Activated CD8-positive, alpha-beta memory T cell treated with anti-CD3 and anti-CD28 coated beads, Interleukin-2, amount 10 ng/mL, durations not matched to agents 7 days and 5 days (primary cell): ENCODE measurements around the gene AK9. TPM values are rescaled to one million over a fixed set of nuclear protein-coding genes. Genes with fewer than 3 reads are reported as not detected.
"Not testable (repeated sequence)": the region's sequence is repeated elsewhere in the genome, so short reads cannot be mapped to it uniquely, and the experiment has no call there.

Source experiments
- ATAC-seq: fragments of 150-1000 bp; cut with Tn5 transposase; one replicate; pipeline ENCODE4 v1.10.0; 2021; ENCODE audit warnings: moderate library complexity
- CTCF ChIA-PET: fragments of 350-600 bp; sonication (Branson Sonifier 250); formaldehyde crosslinking; loops from one replicate; lab custom pipeline; 2021; ENCODE audit warnings: antibody characterized with exemption; lab: Charles Lee
- DNase-seq: peaks from one replicate; pipeline ENCODE4 v3.0.0-alpha.2; 2020
- H3K27ac Mint-ChIP-seq: one replicate; pipeline ENCODE4 v1.8.0; 2021; ENCODE audit warnings: mild to moderate bottlenecking, mixed read lengths
- H3K27me3 Mint-ChIP-seq: one replicate; pipeline ENCODE4 v1.8.0; 2021; ENCODE audit warnings: mixed read lengths
- H3K36me3 Mint-ChIP-seq: one replicate; pipeline ENCODE4 v1.8.0; 2021; ENCODE audit warnings: mild to moderate bottlenecking, mixed read lengths
- H3K4me1 Mint-ChIP-seq: one replicate; pipeline ENCODE4 v1.8.0; 2021; ENCODE audit warnings: mixed read lengths
- H3K4me3 Mint-ChIP-seq: one replicate; pipeline ENCODE4 v1.8.0; 2021; ENCODE audit warnings: mild to moderate bottlenecking, moderate library complexity, mixed read lengths
- H3K9me3 Mint-ChIP-seq: one replicate; pipeline ENCODE4 v1.8.0; 2022; ENCODE audit warnings: low read depth, mixed read lengths
- total RNA-seq, 2 experiments: library from RNA; stranded (reverse); gene quantifications; one replicate each; pipeline ENCODE4 v1.2.3, GENCODE V29; 2021

Gene AK9
- total RNA-seq, 2 experiments from 2014 or later: 4.4 to 6.2 TPM

DNA sequence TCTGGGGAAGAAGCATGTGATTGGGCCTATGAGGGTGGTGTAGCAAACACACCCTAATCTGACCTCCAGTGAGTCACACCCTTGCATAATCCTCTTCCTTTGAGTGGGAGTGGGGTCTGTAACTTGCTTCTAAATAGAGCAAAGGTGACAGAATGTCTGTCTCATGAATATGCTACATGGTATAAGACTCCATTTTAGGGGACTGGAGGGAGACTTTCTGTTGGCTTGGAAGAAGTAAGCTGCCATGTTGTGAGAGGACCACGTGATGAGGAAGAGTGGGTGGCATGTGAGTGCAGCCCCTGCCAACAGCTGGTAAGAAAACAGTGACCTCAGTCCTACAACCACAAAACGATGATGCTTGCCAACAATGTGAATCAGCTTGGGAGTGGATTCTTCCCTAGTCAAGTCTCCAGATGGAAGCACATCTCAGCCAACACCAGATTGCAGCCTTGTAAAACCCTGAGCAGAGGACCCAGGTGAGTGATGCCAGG, 3.7 kb downstream of the AK9 start:
- H3K27ac Mint-ChIP-seq: no peak overlapping the region
- peaks cover 2% of the 10 kb centered on the region for H3K36me3 Mint-ChIP-seq
- DNase-seq (no peak), ATAC-seq (no peak)
- peaks cover 17% of the 10 kb centered on the region for H3K4me1 Mint-ChIP-seq
- H3K9me3 Mint-ChIP-seq: no peaks in the 10 kb centered on the region
- CTCF ChIA-PET: interaction anchor here (2.0 kb wide), 1 partner anchor 353 kb away, joined by 6 read pairs; no protein-coding TSS in a partner anchor
- H3K4me3 Mint-ChIP-seq: no peak overlapping the region
- peaks cover 5% of the 10 kb centered on the region for H3K27me3 Mint-ChIP-seq

DNA sequence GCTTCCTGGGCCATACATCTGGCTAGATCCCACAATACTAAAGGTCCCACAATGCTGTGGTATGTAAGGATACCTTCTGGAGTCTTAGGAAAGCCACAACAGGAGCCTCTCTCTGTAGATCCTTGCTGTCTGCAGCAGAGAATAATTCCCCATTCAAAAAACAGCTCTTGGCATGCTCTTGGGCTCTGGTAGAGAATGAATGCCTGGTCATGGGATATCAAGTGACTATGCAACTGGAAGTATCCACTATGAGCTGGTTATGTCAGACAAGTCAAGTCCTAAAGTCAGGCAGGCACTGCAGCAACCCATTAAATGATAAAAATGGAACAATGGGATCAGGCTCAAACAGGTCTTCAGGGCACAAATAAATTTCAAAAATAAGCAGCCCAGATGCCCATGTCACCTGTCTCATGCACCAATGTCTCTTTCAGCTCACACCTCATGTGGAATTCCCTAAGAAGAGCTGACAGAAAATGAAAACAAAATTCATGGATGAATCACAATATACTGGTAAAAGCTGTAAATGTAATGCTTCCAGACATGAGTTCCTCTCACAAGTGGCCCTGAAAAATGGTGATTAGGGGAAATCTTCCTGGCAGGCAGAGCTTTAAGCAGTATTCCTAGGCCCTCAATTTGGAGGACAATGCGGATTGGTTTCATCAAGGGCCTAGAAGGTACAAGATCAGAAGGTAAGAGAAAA, 4.3 kb downstream of the AK9 start:
- peaks cover 12% of the 10 kb centered on the region for H3K4me1 Mint-ChIP-seq
- H3K27ac Mint-ChIP-seq: no peak overlapping the region
- DNase-seq: no peak
- H3K27me3 Mint-ChIP-seq: peaks cover 5% of the 10 kb centered on the region
- no peak for ATAC-seq
- H3K9me3 Mint-ChIP-seq: peaks cover 2% of the 10 kb centered on the region
- H3K36me3 Mint-ChIP-seq: peaks cover 4% of the 10 kb centered on the region
- CTCF ChIA-PET: interaction anchor here (1.2 to 2.0 kb wide), 2 partner anchors 15 to 353 kb away, joined by 4 to 6 read pairs; no protein-coding TSS in a partner anchor
- H3K4me3 Mint-ChIP-seq: no peak overlapping the region

GRCh38 chr6:109678661-109679505, 12.1 kb downstream of the AK9 start:
- H3K27ac Mint-ChIP-seq, H3K27me3 Mint-ChIP-seq, ATAC-seq, H3K36me3 Mint-ChIP-seq, H3K4me1 Mint-ChIP-seq, H3K9me3 Mint-ChIP-seq, H3K4me3 Mint-ChIP-seq, DNase-seq: not testable (repeated sequence)
- CTCF ChIA-PET: interaction anchor here (1.7 kb wide), 1 partner anchor 13 kb away, joined by 5 read pairs; the partner anchor contains the start of genes AK9 and FIG4

DNA sequence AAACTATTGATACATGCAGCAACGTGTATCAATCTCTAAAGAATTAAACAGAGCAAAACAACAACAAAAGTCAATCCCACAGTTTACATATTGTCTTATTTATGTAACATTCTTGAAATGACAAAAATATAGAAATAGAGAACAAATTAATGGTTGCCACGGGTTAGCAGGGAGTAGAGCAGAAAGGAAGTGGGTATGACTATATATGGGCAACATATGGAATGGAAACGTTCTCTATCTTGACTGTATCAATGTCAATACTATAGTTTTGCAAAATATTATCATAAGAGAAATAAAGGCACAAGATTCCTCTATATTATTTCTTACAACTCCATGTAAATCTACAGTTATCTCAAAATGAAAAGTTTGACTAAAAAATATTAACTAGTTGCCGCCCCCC, 12.8 kb downstream of the AK9 start:
- peaks cover 4% of the 10 kb centered on the region for H3K9me3 Mint-ChIP-seq
- CTCF ChIA-PET: interaction anchor here (1.7 kb wide), 1 partner anchor 13 kb away, joined by 5 read pairs; the partner anchor contains the start of genes AK9 and FIG4
- no peak overlapping the region for H3K27ac Mint-ChIP-seq
- H3K4me3 Mint-ChIP-seq: no peak overlapping the region
- DNase-seq (no peak), ATAC-seq (no peak)
- peaks cover 6% of the 10 kb centered on the region for H3K36me3 Mint-ChIP-seq
- H3K4me1 Mint-ChIP-seq: peaks cover 2% of the 10 kb centered on the region
- no peaks in the 10 kb centered on the region for H3K27me3 Mint-ChIP-seq

GRCh38 chr6:109676724-109677123, 14.3 kb downstream of the AK9 start:
- no peak for ATAC-seq
- H3K9me3 Mint-ChIP-seq: peaks cover 3% of the 10 kb centered on the region
- H3K27ac Mint-ChIP-seq: no peak overlapping the region
- H3K4me3 Mint-ChIP-seq: no peak overlapping the region
- H3K4me1 Mint-ChIP-seq: peaks cover 2% of the 10 kb centered on the region
- H3K36me3 Mint-ChIP-seq: peaks cover 5% of the 10 kb centered on the region
- no peaks in the 10 kb centered on the region for H3K27me3 Mint-ChIP-seq
- DNase-seq: no peak
- CTCF ChIA-PET: no interaction called here

GRCh38 chr6:109672839-109673238, 18.2 kb downstream of the AK9 start:
- peaks cover 3% of the 10 kb centered on the region for H3K9me3 Mint-ChIP-seq
- CTCF ChIA-PET: no interaction called here
- no peak overlapping the region for H3K4me3 Mint-ChIP-seq
- peaks cover 8% of the 10 kb centered on the region for H3K36me3 Mint-ChIP-seq
- ATAC-seq (no peak), DNase-seq (no peak)
- H3K27me3 Mint-ChIP-seq: no peaks in the 10 kb centered on the region
- no peaks in the 10 kb centered on the region for H3K4me1 Mint-ChIP-seq
- no peak overlapping the region for H3K27ac Mint-ChIP-seq

- Mint-ChIP-seq H3K36me3 (peaks cover 8% of the 10 kb centered on the region), H3K27me3 (no peaks in the 10 kb centered on the region), H3K4me3 (no peak overlapping the region), H3K27ac (no peak overlapping the region), H3K9me3 (peaks cover 3% of the 10 kb centered on the region), H3K4me1 (no peaks in the 10 kb centered on the region)
- CTCF ChIA-PET: interaction anchor here (0.9 kb wide), 1 partner anchor 367 kb away, joined by 4 read pairs; no protein-coding TSS in a partner anchor
- DNase-seq (no peak), ATAC-seq (no peak)
Measured at GRCh38 chr6:109672175-109672574, 18.8 kb downstream of the AK9 start.

GRCh38 chr6:109671733-109672132, 19.3 kb downstream of the AK9 start:
- DNase-seq (no peak), ATAC-seq (no peak)
- Mint-ChIP-seq H3K36me3 (peaks cover 6% of the 10 kb centered on the region), H3K27me3 (no peaks in the 10 kb centered on the region), H3K4me1 (no peaks in the 10 kb centered on the region), H3K9me3 (peaks cover under 1% of the 10 kb centered on the region), H3K27ac (no peak overlapping the region), H3K4me3 (no peak overlapping the region)
- CTCF ChIA-PET: interaction anchor here (0.9 kb wide), 1 partner anchor 368 kb away, joined by 4 read pairs; no protein-coding TSS in a partner anchor

DNA sequence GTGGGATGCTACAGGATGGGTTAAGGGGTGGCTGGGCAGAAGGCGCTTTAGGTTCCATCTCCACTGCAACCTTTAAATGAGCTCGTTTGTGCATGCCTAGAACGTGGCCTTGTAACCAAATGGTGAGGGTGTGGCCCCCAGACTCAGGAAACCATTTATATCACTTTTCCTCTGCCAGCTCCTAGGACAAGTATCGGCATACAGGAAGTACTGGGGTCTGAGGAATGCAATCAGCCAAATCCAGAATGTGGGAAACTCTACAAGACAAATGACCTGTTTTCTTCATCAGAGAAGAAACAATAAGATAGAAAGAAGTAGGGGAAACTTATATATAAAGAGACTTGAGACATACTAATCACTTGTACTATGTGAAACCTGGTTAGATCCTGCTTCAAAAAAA, 21.2 kb downstream of the AK9 start:
- DNase-seq: no peak
- no peak overlapping the region for H3K4me3 Mint-ChIP-seq
- no peak overlapping the region for H3K27ac Mint-ChIP-seq
- H3K27me3 Mint-ChIP-seq: no peaks in the 10 kb centered on the region
- H3K4me1 Mint-ChIP-seq: no peaks in the 10 kb centered on the region
- CTCF ChIA-PET: no interaction called here
- no peaks in the 10 kb centered on the region for H3K9me3 Mint-ChIP-seq
- peaks cover 3% of the 10 kb centered on the region for H3K36me3 Mint-ChIP-seq
- no peak for ATAC-seq

GRCh38 chr6:109662192-109662591, 28.8 kb downstream of the AK9 start:
- Mint-ChIP-seq H3K27me3 (no peaks in the 10 kb centered on the region), H3K4me1 (peaks cover 5% of the 10 kb centered on the region), H3K9me3 (no peaks in the 10 kb centered on the region), H3K4me3 (no peak overlapping the region), H3K27ac (no peak overlapping the region), H3K36me3 (peaks cover 2% of the 10 kb centered on the region)
- no peak for ATAC-seq
- CTCF ChIA-PET: no interaction called here
- DNase-seq: no peak

DNA sequence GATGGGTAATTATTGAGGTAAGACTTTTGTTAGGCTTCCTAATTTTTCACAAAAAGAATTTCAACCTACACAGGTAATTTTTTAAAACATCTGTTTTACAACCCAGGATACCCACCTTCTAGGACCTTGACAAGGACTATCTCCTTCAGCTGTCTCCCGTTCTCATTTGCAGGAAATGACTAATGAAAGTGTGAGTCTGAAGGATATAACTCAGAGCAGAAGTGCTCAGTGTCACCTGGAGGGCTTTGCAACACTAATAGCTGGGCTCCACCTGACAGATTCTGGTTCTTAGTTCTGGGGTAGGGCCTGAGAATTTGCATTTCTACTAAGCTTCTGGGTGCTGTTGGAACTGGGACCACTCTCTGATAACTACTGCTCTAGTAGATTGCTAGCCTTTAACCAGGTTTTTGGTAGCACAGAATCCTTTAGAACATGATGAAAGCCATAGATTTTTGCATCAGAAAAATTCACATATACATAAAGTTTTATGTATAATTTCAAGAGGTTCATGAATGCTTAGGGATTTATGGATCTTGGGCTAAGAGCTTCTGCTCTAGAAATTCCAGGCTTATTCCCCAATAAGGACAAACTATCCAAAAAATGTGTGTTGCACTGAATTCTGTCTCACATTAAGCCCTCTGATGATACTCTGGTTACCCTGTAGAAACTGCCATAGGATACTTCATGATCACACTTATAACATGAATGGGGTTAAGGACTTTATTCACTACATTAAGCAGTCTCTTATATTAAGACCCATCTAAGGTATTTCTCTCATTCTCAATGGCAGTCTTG, 30.3 kb downstream of the AK9 start:
- CTCF ChIA-PET: interaction anchor here (0.9 kb wide), 1 partner anchor 33 kb away, joined by 3 read pairs; no protein-coding TSS in a partner anchor
- Mint-ChIP-seq H3K27ac (no peak overlapping the region), H3K36me3 (peaks cover 2% of the 10 kb centered on the region), H3K4me3 (no peak overlapping the region), H3K4me1 (peaks cover 5% of the 10 kb centered on the region), H3K27me3 (no peaks in the 10 kb centered on the region), H3K9me3 (no peaks in the 10 kb centered on the region)
- DNase-seq (no peak), ATAC-seq (peak; percentile 64)

DNA sequence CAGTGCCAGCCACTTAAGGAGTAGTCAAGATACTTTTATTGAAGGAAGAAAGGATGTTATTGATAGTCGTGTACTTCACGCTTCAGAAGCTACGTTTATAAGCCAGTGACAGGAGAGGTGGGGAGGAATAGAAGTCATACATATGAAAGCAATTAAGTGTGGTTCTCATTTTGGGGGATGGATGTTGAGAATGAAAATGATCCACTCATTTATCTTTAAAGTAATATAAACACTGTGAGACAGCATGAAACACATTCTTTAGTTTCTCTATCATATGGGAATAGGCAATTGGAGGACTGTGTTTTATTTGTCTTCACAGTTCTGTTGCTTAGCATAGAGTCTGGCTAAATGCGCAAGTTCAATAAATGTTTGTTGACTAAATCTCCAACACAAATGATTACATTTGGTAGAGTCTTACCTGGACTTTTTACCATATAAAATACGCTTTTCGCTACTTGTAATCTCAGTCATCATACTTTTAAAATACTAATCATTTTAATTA, 35.2 kb downstream of the AK9 start:
- CTCF ChIA-PET: no interaction called here

More for the DNA sequence above, 35.2 kb downstream of the AK9 start:
- Mint-ChIP-seq H3K9me3 (no peaks in the 10 kb centered on the region), H3K4me1 (peaks cover 4% of the 10 kb centered on the region), H3K4me3 (no peak overlapping the region), H3K27me3 (no peaks in the 10 kb centered on the region), H3K27ac (no peak overlapping the region), H3K36me3 (peaks cover 2% of the 10 kb centered on the region)
- DNase-seq (no peak), ATAC-seq (no peak)
